Uterus (tissue), 2 donors: Measurements from ENCODE around the gene DHX35.

Source experiments
- CTCF ChIP-seq, 4 experiments: fragments of 200-600 bp in 2 of 4; fragments of 450-650 bp in 2 of 4; sonication (generic) in 2 of 4; IDR thresholded peaks; one replicate each; pipeline ENCODE4 v1.5.1; 2016 to 2019; ENCODE audit warnings: antibody characterized with exemption in 4 of 4, mild to moderate bottlenecking in 2 of 4, moderate library complexity in 1 of 4
- POLR2A ChIP-seq, 2 donors: fragments of 450-650 bp; IDR thresholded peaks; one replicate each; pipeline ENCODE4 v1.6.1; 2016; ENCODE audit warnings: antibody characterized with exemption in 2 of 2, mild to moderate bottlenecking in 1 of 2, moderate library complexity in 1 of 2

- TF ChIP-seq CTCF (IDR thresholded peaks at IDR 0.05) (no peak), POLR2A (IDR thresholded peaks at IDR 0.05) (no peak)
Measured at GRCh38 chr20:39040116-39040515, 78.0 kb downstream of the DHX35 start.
